SU-DHL-6 (cell line): Measurements from ENCODE around the gene TATDN2.

Source experiments
- H2AFZ ChIP-seq: fragments of 200-600 bp; sonication (generic); 2 replicates; pipeline ENCODE4 v1.6.1; 2014; ENCODE audit warnings: low read depth, mild to moderate bottlenecking, moderate library complexity, mixed read lengths, antibody characterized with exemption, low read length; ENCODE audit not compliant: severe bottlenecking
- H3F3A ChIP-seq: fragments of 200-600 bp; shearing (Covaris generic); 2 replicates; pipeline ENCODE4 v1.6.0; 2016; ENCODE audit warnings: antibody characterized with exemption, mild to moderate bottlenecking; ENCODE audit not compliant: insufficient read depth
- H3K27ac ChIP-seq: fragments of 200-600 bp; sonication (generic); 2 replicates; pipeline ENCODE4 v1.5.1; 2016; ENCODE audit warnings: low read depth, mild to moderate bottlenecking, low read length, moderate library complexity, mixed read lengths
- H3K27me3 ChIP-seq: fragments of 200-600 bp; sonication (generic), shearing (Covaris generic); 2 replicates; pipeline ENCODE4 v1.6.0; 2014; ENCODE audit warnings: mild to moderate bottlenecking, low read length
- H3K36me3 ChIP-seq: fragments of 200-600 bp; sonication (generic); 2 replicates; pipeline ENCODE4 v1.6.1; 2014; ENCODE audit warnings: mild to moderate bottlenecking, low read length, mixed read lengths
- H3K4me2 ChIP-seq: fragments of 300-600, 200-600 bp; shearing (Covaris generic), sonication (generic); 2 replicates; pipeline ENCODE4 v1.6.0; 2014; ENCODE audit warnings: low read length, low read depth, mild to moderate bottlenecking; ENCODE audit not compliant: poor library complexity, severe bottlenecking
- H3K4me3 ChIP-seq: fragments of 200-600 bp; sonication (generic); 2 replicates; pipeline ENCODE4 v1.5.1; 2014; ENCODE audit warnings: antibody characterized with exemption, low read length, mild to moderate bottlenecking, mixed read lengths; ENCODE audit not compliant: insufficient read depth, poor library complexity, severe bottlenecking
- H3K79me2 ChIP-seq: fragments of 200-600 bp; sonication (generic); 2 replicates; pipeline ENCODE4 v1.6.1; 2014; ENCODE audit warnings: mild to moderate bottlenecking, low read length, moderate library complexity; ENCODE audit not compliant: insufficient read depth
- H3K9ac ChIP-seq: fragments of 200-600 bp; sonication (generic); 2 replicates; pipeline ENCODE4 v1.7.0; 2014; ENCODE audit warnings: mild to moderate bottlenecking, low read length
- H3K9me2 ChIP-seq: fragments of 200-600 bp; sonication (generic); replicated peaks from 2 replicates; pipeline ENCODE4 v1.6.1; 2014; ENCODE audit warnings: low read length; ENCODE audit not compliant: insufficient read depth
- H3K9me3 ChIP-seq: fragments of 200-600 bp; sonication (generic); 2 replicates; pipeline ENCODE4 v1.6.1; 2014; ENCODE audit warnings: low read length, mixed read lengths; ENCODE audit not compliant: insufficient read depth
- H4K20me1 ChIP-seq: fragments of 200-600 bp; sonication (generic); 2 replicates; pipeline ENCODE4 v1.6.1; 2014; ENCODE audit warnings: low read depth, mild to moderate bottlenecking, antibody characterized with exemption, low read length, moderate library complexity, mixed read lengths
- CTCF ChIP-seq: fragments of 200-600 bp; sonication (generic); IDR thresholded peaks from one replicate; pipeline ENCODE4 v1.5.1; 2017; ENCODE audit warnings: antibody characterized with exemption, mild to moderate bottlenecking, low read length, moderate library complexity; ENCODE audit not compliant: insufficient read depth, poor library complexity, severe bottlenecking
- EZH2phosphoT487 ChIP-seq: fragments of 200-600 bp; sonication (generic), shearing (Covaris generic); conservative IDR thresholded peaks from 2 replicates; pipeline ENCODE4 v1.6.1; 2018; ENCODE audit warnings: mild to moderate bottlenecking, antibody characterized with exemption, low read length, moderate library complexity, mixed read lengths

TATDN2 gene

GRCh38 chr3:10205451-10206165 lies 42.7 kb upstream of the TATDN2 start:
- H3K4me3 ChIP-seq: no peak overlapping the region
- H3F3A ChIP-seq: no peaks in the 10 kb centered on the region
- H3K36me3 ChIP-seq: no peaks in the 10 kb centered on the region
- no peak overlapping the region for H3K4me2 ChIP-seq
- no peaks in the 10 kb centered on the region for H3K9me3 ChIP-seq
- H3K27ac ChIP-seq: no peak overlapping the region
- H3K27me3 ChIP-seq: no peaks in the 10 kb centered on the region
- H3K9ac ChIP-seq: no peak overlapping the region
- H2AFZ ChIP-seq: no peak overlapping the region
- no peak for TF ChIP-seq CTCF
- TF ChIP-seq EZH2phosphoT487: no peak
- no peaks in the 10 kb centered on the region for H3K9me2 ChIP-seq
- H3K79me2 ChIP-seq: no peaks in the 10 kb centered on the region
- no peaks in the 10 kb centered on the region for H4K20me1 ChIP-seq

DNA sequence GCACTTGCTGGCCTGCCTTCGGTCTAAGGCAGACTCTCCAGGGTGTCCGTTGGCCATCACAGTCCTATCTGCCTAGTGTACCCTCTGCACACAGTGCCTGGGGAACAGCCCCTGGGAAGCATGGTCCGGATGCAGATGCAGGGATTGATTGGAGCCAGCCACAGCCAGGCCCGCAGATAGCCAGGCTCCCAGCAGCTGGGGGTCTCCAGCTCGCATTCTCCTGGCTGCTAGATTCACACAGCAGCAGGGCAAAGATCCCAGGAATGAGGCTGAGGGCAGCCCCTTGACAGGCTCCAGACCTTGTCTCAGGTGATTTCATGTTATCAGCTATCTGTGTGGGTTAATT lies 42.1 kb upstream of the TATDN2 start:
- H3F3A ChIP-seq: no peaks in the 10 kb centered on the region
- no peak overlapping the region for H3K9ac ChIP-seq
- H3K79me2 ChIP-seq: no peaks in the 10 kb centered on the region
- TF ChIP-seq CTCF (no peak), EZH2phosphoT487 (no peak)
- no peaks in the 10 kb centered on the region for H3K9me3 ChIP-seq
- H3K4me3 ChIP-seq: no peak overlapping the region
- H3K27ac ChIP-seq: no peak overlapping the region
- H3K4me2 ChIP-seq: no peak overlapping the region
- H2AFZ ChIP-seq: no peak overlapping the region
- no peaks in the 10 kb centered on the region for H4K20me1 ChIP-seq
- no peaks in the 10 kb centered on the region for H3K36me3 ChIP-seq
- H3K27me3 ChIP-seq: no peaks in the 10 kb centered on the region
- H3K9me2 ChIP-seq: no peaks in the 10 kb centered on the region

- H4K20me1 ChIP-seq: no peaks in the 10 kb centered on the region
- H3K4me2 ChIP-seq: no peak overlapping the region
- H3K27me3 ChIP-seq: no peaks in the 10 kb centered on the region
- TF ChIP-seq CTCF (no peak), EZH2phosphoT487 (no peak)
- H3K9me2 ChIP-seq: no peaks in the 10 kb centered on the region
- H2AFZ ChIP-seq: no peak overlapping the region
- no peaks in the 10 kb centered on the region for H3F3A ChIP-seq
- H3K4me3 ChIP-seq: no peak overlapping the region
- H3K9ac ChIP-seq: no peak overlapping the region
- no peak overlapping the region for H3K27ac ChIP-seq
- no peaks in the 10 kb centered on the region for H3K9me3 ChIP-seq
- H3K79me2 ChIP-seq: no peaks in the 10 kb centered on the region
- H3K36me3 ChIP-seq: no peaks in the 10 kb centered on the region
Measured at GRCh38 chr3:10213156-10213792, 35.0 kb upstream of the TATDN2 start.
